Motor neuron (in vitro differentiated cells): ENCODE measurements around the gene TXNL4A. TPM values are rescaled to one million over a fixed set of nuclear protein-coding genes. Genes with fewer than 3 reads are reported as not detected.
"Not testable (repeated sequence)": the region's sequence is repeated elsewhere in the genome, so short reads cannot be mapped to it uniquely, and the experiment has no call there.

Source experiments
- ATAC-seq, 8 experiments: fragments of 200-7000 bp; cut with Tn5 transposase; replicated peaks in 6 of 8; 2 replicates each; pipeline ENCODE4 v1.8.0; 2021; ENCODE audit warnings: mild to moderate bottlenecking in 8 of 8, moderate library complexity in 8 of 8
- H3K27ac ChIP-seq, 2 donors: fragments of 250-450 bp; sonication (Bioruptor Pico); 2 replicates each; pipeline ENCODE4 v1.9.0; 2021; ENCODE audit warnings: antibody characterized with exemption in 2 of 2, mild to moderate bottlenecking in 2 of 2, moderate library complexity in 1 of 2
- H3K4me1 ChIP-seq, 2 donors: fragments of 250-450 bp; sonication (Bioruptor Pico); replicated peaks in 1 of 2; 2 replicates each; pipeline ENCODE4 v1.6.1; 2021; ENCODE audit warnings: antibody characterized with exemption in 2 of 2, mild to moderate bottlenecking in 2 of 2, moderate library complexity in 1 of 2
- H3K4me3 ChIP-seq, 5 donors: fragments of 250-450 bp; sonication (Bioruptor Pico); 2 replicates each; pipeline ENCODE4 v1.9.0; 2021; ENCODE audit warnings: antibody characterized with exemption in 5 of 5, mild to moderate bottlenecking in 5 of 5, moderate library complexity in 4 of 5
- WGBS, 10 experiments: fragments of 450-650 bp; shearing (Covaris generic); methylation state at CpG; one replicate each; pipeline ENCODE4 v1.0.0; 2022; 5-methylcytosine and 5-hydroxymethylcytosine counted together
- in situ Hi-C, 9 experiments: fragments of 400-800 bp; cut with MboI; loops; one replicate each; pipeline ENCODE4 v1.15.0; 2021; ENCODE audit warnings: low sequenced_read_pairs in 9 of 9, low pct_unique_long_range_greater_than_20kb in 2 of 9; ENCODE audit not compliant: unreplicated experiment in 9 of 9
- total RNA-seq, 8 experiments: library from RNA; unstranded; fragments of 300-600 nt; gene quantifications; 2 replicates each; pipeline versions ENCODE4 v1.2.3 to v1.2.4, GENCODE V29; 2022

The TXNL4A gene
- total RNA-seq, 8 experiments from 2014 or later: 96.6 to 174 (median 126) TPM

DNA sequence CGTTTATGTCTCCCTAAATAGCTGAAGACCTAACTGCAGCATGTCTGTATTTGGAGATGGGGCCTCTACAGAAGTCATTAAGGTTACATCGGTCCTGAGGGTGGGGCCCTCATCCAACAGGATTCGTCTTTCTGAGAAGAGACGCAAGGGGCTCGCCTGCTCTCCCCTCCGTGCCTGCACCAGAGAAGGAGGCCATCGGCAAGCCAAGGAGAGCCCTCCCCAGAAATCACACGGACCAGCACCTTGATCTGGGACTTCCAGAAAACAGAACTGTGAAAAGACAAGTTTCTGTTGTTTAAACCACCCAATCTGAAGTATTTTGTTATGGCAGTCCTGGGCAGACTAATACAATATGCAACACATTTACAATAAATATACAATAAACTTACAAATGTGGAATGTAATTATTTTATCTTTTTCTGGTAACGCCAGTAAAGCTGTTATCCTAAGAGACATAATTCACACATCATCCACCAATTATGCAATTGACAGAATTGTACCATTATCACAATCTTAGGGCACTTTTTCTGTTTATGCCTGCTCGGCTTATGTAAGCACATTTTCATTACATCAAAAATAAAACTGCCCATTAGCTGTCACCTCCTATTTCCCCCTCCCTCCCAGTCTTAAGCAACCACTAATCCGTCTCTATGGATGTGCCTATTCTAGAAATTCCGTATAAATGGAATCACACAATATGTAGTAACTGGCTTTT is 17.8 kb downstream of the TXNL4A start:
- 70 to 100% (median 88%) methylated on average over 1 to 11 of the region's 12 CpGs; no CpG with 5 or more reads in 1 of the 10 experiments for WGBS, 10 experiments
- H3K4me1 ChIP-seq: peaks cover 4% of the 10 kb centered on the region in 2 donors
- in situ Hi-C loops: no loop called here
- no peak overlapping the region for H3K4me3 ChIP-seq
- H3K27ac ChIP-seq: no peak overlapping the region
- no peak for ATAC-seq

GRCh38 chr18:79965119-79965902 is 23.1 kb downstream of the TXNL4A start:
- ATAC-seq: peak; percentile 30 to 65 (median 50)
- 0 to 81% (median 28%) methylated on average over 1 to 9 of the region's 24 CpGs; no CpG with 5 or more reads in 6 of the 10 experiments for WGBS, 10 experiments
- in situ Hi-C loops: no loop called here
- H3K4me1 ChIP-seq: peaks cover 17 to 23% of the 10 kb centered on the region in 2 donors
- H3K27ac ChIP-seq: peak overlapping the region; percentile 19 to 47
- peak overlapping the region; percentile 28 to 40 (median 36) for H3K4me3 ChIP-seq

- peak within 1 kb of the TSS; percentile 19 to 47 for H3K27ac ChIP-seq
- ATAC-seq: peak; percentile 62 to 84 (median 81)
Measured at GRCh38 chr18:79964330-79965118, 23.8 kb downstream of the TXNL4A start, which contains the start of gene HSBP1L1. HSBP1L1 (plus strand) TSS chr18:79964643; CDS start chr18:79964736, 93 bp downstream.

GRCh38 chr18:79963658-79964329 is 24.6 kb downstream of the TXNL4A start:
- Histone ChIP-seq H3K4me1 (peaks cover 27 to 34% of the 10 kb centered on the region in 2 donors), H3K27ac (peak overlapping the region in 1 of 2 donors; percentile 47), H3K4me3 (peak overlapping the region; percentile 28 to 40 (median 36))
- WGBS, 10 experiments: 67 to 100% (median 87%) methylated on average over 1 to 10 of the region's 30 CpGs; no CpG with 5 or more reads in 5 of the 10 experiments
- in situ Hi-C loops: no loop called here
- no peak for ATAC-seq

More at GRCh38 chr18:79964330-79965118, 23.8 kb downstream of the TXNL4A start, which contains the start of gene HSBP1L1:
- in situ Hi-C loops: no loop called here
- H3K4me3 ChIP-seq: peak within 1 kb of the TSS; percentile 28 to 40 (median 36)
- no CpG with 5 or more reads among the region's 73 CpGs for WGBS, 10 experiments
- peaks cover 25 to 31% of the 10 kb centered on the region in 2 donors for H3K4me1 ChIP-seq

DNA sequence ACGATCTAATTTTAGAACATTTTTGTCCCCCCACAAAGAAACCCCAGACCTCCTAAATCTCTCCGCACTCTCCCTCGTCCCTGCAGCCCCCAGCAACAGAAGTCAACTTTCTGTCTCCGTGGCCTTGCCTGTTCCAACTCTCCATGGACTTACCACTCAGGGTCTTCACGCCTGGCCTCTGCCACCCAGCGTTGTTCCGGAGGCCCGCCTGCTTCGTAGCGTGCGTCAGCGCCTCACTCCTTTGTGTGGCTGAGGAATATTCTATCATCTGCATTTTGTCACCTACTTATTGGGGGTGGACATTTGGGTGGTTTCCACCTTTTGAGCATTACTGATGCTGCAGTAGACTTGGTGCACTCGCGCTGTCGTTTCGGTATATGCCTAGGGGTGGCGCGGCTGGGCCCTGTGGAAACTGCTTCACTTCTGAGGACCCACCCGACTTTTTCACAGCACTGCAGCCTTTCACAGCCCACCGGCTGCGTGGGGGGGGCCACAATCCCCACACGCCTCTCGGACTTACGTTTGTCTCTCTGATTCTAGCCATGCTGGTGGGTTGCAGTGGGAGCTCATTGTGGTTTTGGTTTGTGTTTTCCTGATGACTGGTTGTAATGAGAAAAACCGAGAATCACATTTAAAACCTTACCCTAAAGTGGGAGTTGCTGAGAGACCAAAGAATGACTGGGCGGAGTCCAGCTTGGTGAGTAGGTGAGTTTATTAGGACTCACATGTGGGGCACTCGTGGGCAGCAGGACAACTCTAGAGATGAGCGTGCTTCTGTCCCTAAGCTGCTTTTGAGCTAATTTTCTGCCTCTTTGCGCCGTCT is 25.3 kb downstream of the TXNL4A start:
- Histone ChIP-seq H3K4me3 (no peak overlapping the region), H3K27ac (no peak overlapping the region), H3K4me1 (peaks cover 27 to 39% of the 10 kb centered on the region in 2 donors)
- in situ Hi-C loops: no loop called here
- no peak for ATAC-seq
- 70 to 97% (median 90%) methylated on average over 2 to 22 of the region's 30 CpGs; no CpG with 5 or more reads in 1 of the 10 experiments for WGBS, 10 experiments

DNA sequence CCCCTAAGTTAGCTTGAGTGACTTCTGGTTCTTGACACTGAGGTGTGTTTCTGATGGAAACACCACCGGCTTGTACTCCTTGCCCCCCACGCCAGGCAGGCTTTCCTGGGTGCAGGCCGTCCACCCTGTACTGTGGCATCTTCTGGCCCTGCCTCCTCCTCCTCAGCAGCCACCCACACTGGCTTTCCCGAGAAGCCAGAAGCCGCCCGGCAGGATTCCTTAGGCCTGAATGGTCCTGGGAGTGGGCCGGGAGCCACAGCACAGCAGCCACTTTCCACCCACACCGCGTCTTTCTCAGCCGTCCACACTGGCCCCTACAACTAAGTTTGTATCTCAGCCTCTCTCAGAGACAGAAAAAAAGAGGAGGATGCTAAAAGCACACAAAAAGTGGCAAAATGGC is 26.1 kb downstream of the TXNL4A start:
- no peak overlapping the region for H3K27ac ChIP-seq
- H3K4me1 ChIP-seq: peaks cover 27 to 39% of the 10 kb centered on the region in 2 donors
- WGBS, 10 experiments: 0 to 100% (median 70%) methylated on average over 1 to 6 of the region's 10 CpGs; no CpG with 5 or more reads in 4 of the 10 experiments
- no peak for ATAC-seq
- H3K4me3 ChIP-seq: no peak overlapping the region
- in situ Hi-C loops: no loop called here

DNA sequence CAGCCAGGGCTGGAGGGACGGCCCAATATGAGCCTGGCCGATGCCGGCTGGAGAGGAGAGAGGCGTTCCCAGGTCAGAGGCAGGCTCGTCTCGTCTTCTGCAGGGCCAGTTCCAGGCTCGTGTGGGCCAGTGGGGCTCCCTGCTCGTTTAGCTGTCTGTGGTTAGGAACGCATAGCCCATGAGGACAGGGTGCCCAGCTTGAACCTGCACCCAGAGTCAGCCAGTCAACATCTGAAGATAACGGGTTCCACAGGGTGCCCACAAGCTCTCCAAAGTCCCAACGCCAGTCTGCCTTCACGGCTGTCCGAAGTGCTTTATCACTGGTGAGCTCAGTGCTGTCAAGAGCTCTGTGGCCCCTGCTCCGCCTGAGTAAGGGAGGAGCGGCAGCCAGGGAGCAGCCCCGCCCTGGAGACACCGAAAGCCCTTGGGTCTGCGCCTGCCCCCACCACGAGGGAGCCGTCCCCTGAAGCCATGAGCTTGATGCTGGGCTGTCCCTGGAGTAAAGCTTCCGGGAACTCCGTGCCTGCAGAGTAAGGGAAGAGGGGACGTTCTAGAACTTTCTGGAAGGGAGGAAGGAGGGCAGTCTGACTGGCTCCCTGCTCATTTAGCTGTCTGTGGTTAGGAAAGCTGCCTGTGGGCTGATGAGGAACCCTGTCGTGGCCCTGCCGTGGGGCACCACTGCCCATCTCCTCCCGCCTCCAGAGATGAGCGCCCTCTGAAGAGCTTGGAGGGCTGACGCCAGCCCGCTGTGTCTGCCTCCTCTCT is 26.7 kb downstream of the TXNL4A start:
- no peak overlapping the region for H3K4me3 ChIP-seq
- H3K4me1 ChIP-seq: peaks cover 27 to 39% of the 10 kb centered on the region in 2 donors
- in situ Hi-C loops: no loop called here
- no peak overlapping the region for H3K27ac ChIP-seq
- WGBS, 10 experiments: 0 to 94% (median 76%) methylated on average over 1 to 18 of the region's 29 CpGs; no CpG with 5 or more reads in 4 of the 10 experiments
- peak in 4 of 8 experiments; percentile 6 to 35 (median 26) for ATAC-seq

- Histone ChIP-seq H3K27ac (no peak overlapping the region), H3K4me3 (no peak overlapping the region), H3K4me1 (peaks cover 27 to 39% of the 10 kb centered on the region in 2 donors)
- in situ Hi-C loops: no loop called here
- 75 to 100% (median 91%) methylated on average over 2 to 8 of the region's 16 CpGs for WGBS, 10 experiments
- no peak for ATAC-seq
Measured at GRCh38 chr18:79960921-79961526, 27.3 kb downstream of the TXNL4A start.

DNA sequence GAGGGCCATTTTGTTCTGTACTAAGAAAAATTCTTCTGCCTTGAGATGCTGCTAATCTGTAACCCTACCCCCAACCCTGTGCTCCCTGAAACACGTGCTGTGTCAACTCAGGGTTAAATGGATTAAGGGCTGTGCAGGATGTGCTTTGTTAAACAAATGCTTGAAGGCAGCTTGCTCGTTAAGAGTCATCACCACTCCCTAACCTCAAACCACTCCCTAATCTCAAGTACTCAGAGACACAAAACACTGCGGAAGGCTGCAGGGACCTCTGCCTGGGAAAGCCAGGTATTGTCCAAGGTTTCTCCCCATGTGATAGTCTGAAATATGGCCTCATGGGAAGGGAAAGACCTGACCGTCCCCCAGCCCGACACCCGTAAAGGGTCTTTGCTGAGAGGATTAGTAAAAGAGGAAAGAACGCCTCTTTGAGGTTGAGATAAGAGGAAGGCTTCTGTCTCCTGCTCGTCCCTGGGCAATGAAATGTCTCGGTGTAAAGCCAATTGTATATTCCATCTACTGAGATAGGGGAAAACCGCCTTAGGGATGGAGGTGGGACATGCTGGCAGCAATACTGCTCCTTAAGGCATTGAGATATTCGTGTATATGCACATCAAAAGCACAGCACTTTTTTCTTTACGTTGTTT is 28.1 kb downstream of the TXNL4A start:
- WGBS, 10 experiments: 0 to 50% (median 23%) methylated on average over 1 to 7 of the region's 12 CpGs; no CpG with 5 or more reads in 2 of the 10 experiments
- H3K27ac ChIP-seq, in situ Hi-C loops, H3K4me3 ChIP-seq: not testable (repeated sequence)
- peak in 3 of 8 experiments; percentile 14 to 42 (median 17) for ATAC-seq
- peaks cover 20 to 32% of the 10 kb centered on the region in 2 donors for H3K4me1 ChIP-seq

- no peak for ATAC-seq
- in situ Hi-C loops: no loop called here
Measured at GRCh38 chr18:79958981-79959380, 29.4 kb downstream of the TXNL4A start.

More at GRCh38 chr18:79958981-79959380, 29.4 kb downstream of the TXNL4A start:
- Histone ChIP-seq H3K4me3 (no peak overlapping the region), H3K27ac (no peak overlapping the region), H3K4me1 (peaks cover 17 to 25% of the 10 kb centered on the region in 2 donors)
- WGBS, 10 experiments: 88 to 100% (median 100%) methylated on average over 1 to 2 of the region's 2 CpGs; no CpG with 5 or more reads in 4 of the 10 experiments
